Heart left ventricle (tissue), 16 donors: ENCODE results near the gene CD74. TPM values are rescaled to one million over a fixed set of nuclear protein-coding genes. Genes with fewer than 3 reads are reported as not detected.

Source experiments
- ATAC-seq, 4 donors: fragments of 200-7000 bp; cut with Tn5 transposase; one replicate each; pipeline ENCODE4 v1.9.1; 2020 to 2022; ENCODE audit warnings: moderate library complexity in 4 of 4, mild to moderate bottlenecking in 3 of 4, moderate number of reproducible peaks in 1 of 4
- DNase-seq, 5 donors: peaks; one replicate each; pipeline ENCODE4 v3.0.0-alpha.2; 2020
- H3K27ac ChIP-seq, 12 donors: fragments of 200-600 bp; sonication (generic) in 4 of 12; one replicate each; pipeline versions ENCODE4 v1.5.0 to v1.8.0; 2016 to 2022; ENCODE audit warnings: mild to moderate bottlenecking in 2 of 12
- H3K27me3 ChIP-seq, 9 donors: fragments of 200-600 bp; sonication (generic) in 2 of 9; one replicate each; pipeline versions ENCODE4 v1.5.1 to v1.8.0; 2016 to 2022; ENCODE audit warnings: mild to moderate bottlenecking in 3 of 9
- H3K36me3 ChIP-seq, 9 donors: fragments of 200-600 bp; sonication (generic) in 2 of 9; one replicate each; pipeline versions ENCODE4 v1.5.0 to v1.8.0; 2018 to 2022; ENCODE audit warnings: mild to moderate bottlenecking in 2 of 9
- H3K4me1 ChIP-seq, 12 donors: fragments of 200-600 bp; sonication (generic) in 4 of 12; one replicate each; pipeline versions ENCODE4 v1.5.0 to v1.8.0; 2016 to 2022; ENCODE audit warnings: mild to moderate bottlenecking in 3 of 12
- H3K4me3 ChIP-seq, 12 donors: fragments of 200-600 bp; sonication (generic) in 4 of 12; one replicate each; pipeline versions ENCODE4 v1.5.0 to v1.8.0; 2017 to 2022; ENCODE audit warnings: mild to moderate bottlenecking in 9 of 12, moderate library complexity in 4 of 12
- H3K9me3 ChIP-seq, 12 donors: fragments of 200-600 bp; sonication (generic) in 4 of 12; one replicate each; pipeline versions ENCODE4 v1.5.0 to v1.8.0; 2016 to 2022; ENCODE audit warnings: mild to moderate bottlenecking in 1 of 12
- POLR2A ChIP-seq, 2 donors: fragments of 450-650 bp; IDR thresholded peaks; one replicate each; pipeline ENCODE4 v1.6.1; 2017; ENCODE audit warnings: antibody characterized with exemption in 2 of 2, mild to moderate bottlenecking in 2 of 2, moderate library complexity in 2 of 2
- WGBS, 4 donors: extraction: QIAGEN DNeasy Blood & Tissue Kit in 2 of 4; methylation state at CpG; one replicate each; pipeline versions ENCODE4 v1.1.5 to v1.1.7; 2013 to 2018; 5-methylcytosine and 5-hydroxymethylcytosine counted together
- intact Hi-C, 10 donors: fragments of 100-400 bp; cut with DNase I; formaldehyde crosslinking; loops; one replicate each; pipeline versions ENCODE4 v1.11.1 to v1.14.2; 2022
- polyA plus RNA-seq, 2 donors: library from polyadenylated mRNA; stranded (reverse); fragments of 200-250 nt; gene quantifications; one replicate each; pipeline ENCODE4 v1.2.3, GENCODE V29; 2013
- total RNA-seq, 9 donors: library from RNA; depleted of rRNA in 2 of 9; stranded (reverse); fragments of >200 nt in 2 of 9; fragmentation: NEBNext Ultra II Directional in 3 of 9; extraction: Animal tissue kit (Norgen Biotek cat#: 25700) in 3 of 9; gene quantifications; one replicate each; pipeline versions ENCODE4 v1.1.0 to v1.2.4, GENCODE V29; 2016 to 2023
- TF ChIP-seq, protein P1 (sequence below), 12 donors: fragments of 200-600 bp; sonication (generic) in 4 of 12; IDR thresholded peaks; one replicate each; pipeline versions ENCODE4 v1.5.0 to v1.8.0; 2018 to 2022; ENCODE audit warnings: antibody characterized with exemption in 12 of 12, mild to moderate bottlenecking in 5 of 12
- donor health status: ischemic (EF 13 %, LVEDD 7.1; RV severe dilation, severe dysfunction).
- donor health status: healthy with polysubstance abuse.
- donor health status: DM: no; HTN: yes; CAD: no.
- donor health status: DM: no; HTN: no; CAD: no.
- donor health status: ischemic (EF 25% LVEDD 6.9; RV normal size, moderate dysfunction).
- donor health status: ischemic (EF 25% LVEDD 5.7; RV mildly dilated, moderate dysfunction).
- donor health status: healthy.
- donor health status: DM: yes; HTN: yes; CAD: no.
- donor health status: ischemic (EF 35%, LVEDD 5.7; RV mildly dilated, moderate dysfunction).
- donor health status: nonischemic (EF 11% LVEDD 7.7; RV severe dilation, severe dysfunction).
- donor health status: DM: yes; HTN: yes; CAD: no.
- donor health status: PGD.
- donor health status: ischemic (EF 29% LVEDD 5.4; RV normal size, mild dysfunction).
- donor health status: nonischemic (EF 23%, LVEDD 6.1; RV moderate dilation, normal function).

Gene CD74
- total and polyA plus RNA-seq, 11 donors, result 139 to 2,756 (median 290) TPM

DNA sequence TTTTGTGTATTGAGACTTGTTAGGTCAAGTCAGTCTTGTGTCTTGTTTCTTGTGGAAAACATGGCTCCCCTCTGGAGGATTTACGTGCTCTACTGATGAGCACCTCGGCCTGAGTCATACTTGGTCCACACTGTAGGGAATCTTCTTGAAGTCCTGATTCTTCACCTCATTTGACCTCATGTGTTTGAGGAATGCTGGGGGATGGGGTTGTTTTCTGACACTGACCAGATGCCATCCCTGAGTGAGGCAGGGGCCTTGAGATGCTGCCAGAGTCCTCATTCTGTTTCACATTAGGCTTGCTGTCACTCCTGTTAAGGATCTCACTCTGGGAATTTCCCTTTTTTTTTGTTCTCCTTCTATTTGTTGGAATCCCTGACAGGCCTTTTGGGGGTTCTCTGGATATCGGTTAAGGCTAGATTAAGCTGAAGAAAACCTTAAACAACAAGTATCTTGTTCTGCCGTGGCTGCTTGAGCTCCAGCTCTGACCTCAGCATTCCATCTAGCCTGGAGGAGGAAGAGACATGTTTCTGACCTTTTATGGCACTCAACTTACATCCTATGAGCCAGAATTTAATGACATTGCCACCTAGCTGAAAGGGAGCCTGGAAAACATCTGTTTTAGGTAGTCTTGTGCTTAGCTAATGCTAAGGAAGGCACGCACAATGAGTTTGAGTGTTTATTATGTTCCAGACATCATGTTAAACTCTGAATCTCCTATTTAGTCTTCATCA lies 34.6 kb downstream of the CD74 start:
- Histone ChIP-seq H3K27me3 (no peaks in the 10 kb centered on the region), H3K4me1 (no peaks in the 10 kb centered on the region), H3K36me3 (peaks cover 0 to 100% (median 100%) of the 10 kb centered on the region in 9 donors), H3K4me3 (no peak overlapping the region), H3K9me3 (no peaks in the 10 kb centered on the region), H3K27ac (peak overlapping the region in 2 of 12 donors; percentile 27 to 54)
- intact Hi-C loops, result no loop called here
- ATAC-seq, result no peak
- WGBS, 4 donors, result 67 to 79% (median 76%) methylated on average over 5 of the region's 5 CpGs
- no peak for TF ChIP-seq POLR2A (IDR thresholded peaks at IDR 0.05)
- TF ChIP-seq, protein P1, sequence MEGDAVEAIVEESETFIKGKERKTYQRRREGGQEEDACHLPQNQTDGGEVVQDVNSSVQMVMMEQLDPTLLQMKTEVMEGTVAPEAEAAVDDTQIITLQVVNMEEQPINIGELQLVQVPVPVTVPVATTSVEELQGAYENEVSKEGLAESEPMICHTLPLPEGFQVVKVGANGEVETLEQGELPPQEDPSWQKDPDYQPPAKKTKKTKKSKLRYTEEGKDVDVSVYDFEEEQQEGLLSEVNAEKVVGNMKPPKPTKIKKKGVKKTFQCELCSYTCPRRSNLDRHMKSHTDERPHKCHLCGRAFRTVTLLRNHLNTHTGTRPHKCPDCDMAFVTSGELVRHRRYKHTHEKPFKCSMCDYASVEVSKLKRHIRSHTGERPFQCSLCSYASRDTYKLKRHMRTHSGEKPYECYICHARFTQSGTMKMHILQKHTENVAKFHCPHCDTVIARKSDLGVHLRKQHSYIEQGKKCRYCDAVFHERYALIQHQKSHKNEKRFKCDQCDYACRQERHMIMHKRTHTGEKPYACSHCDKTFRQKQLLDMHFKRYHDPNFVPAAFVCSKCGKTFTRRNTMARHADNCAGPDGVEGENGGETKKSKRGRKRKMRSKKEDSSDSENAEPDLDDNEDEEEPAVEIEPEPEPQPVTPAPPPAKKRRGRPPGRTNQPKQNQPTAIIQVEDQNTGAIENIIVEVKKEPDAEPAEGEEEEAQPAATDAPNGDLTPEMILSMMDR (IDR thresholded peaks at IDR 0.05), result no peak
- no peak for DNase-seq

DNA sequence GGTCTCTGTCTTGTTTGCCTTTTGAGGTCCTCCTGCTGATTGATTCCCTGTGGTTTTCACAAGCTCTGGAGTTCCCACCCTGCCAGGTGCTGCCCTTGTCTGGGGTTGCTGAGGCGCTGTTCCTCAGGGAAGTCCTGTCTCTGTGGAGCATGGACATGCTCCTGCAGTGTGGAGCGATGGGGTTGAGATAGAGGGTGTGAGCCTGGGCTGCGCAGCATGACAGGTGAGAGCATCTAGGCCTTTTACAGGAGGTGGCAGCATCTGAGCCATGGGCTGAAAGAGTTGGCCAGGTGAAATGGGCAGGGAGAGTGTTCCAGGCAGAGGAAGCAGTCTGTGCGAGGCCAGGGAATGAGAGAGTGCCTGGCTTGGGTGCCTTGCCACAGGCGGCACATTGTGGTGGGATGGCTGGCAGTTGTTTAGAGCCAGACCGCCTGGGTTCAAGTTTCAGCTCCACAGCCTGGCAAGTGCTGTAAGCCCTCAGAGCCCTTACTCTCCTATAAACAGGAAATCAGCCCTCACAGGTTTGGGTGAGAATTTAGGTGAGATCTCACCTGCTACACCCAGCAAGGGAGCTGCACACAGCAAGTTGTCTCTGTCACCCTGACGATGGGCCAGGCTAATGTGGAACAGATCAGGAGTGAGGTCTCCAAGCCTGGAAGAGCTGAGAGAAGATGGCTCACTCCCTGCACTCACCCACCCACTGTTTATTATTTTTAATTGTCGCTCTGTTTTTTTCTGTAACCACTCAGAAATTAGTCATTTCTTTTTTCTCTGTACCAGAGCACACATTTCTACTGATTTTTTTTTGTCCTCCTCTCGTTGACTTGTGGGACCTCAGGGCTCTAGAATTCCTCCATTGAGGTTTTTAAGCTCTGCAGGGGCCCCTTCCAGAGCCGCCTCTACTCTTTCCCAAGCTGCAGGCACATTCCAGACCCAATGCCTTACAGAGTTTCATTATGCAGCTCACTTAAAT lies 35.6 kb downstream of the CD74 start:
- H3K4me3 ChIP-seq, result no peak overlapping the region
- no peaks in the 10 kb centered on the region for H3K4me1 ChIP-seq
- H3K27ac ChIP-seq, result peak overlapping the region in 2 of 12 donors; percentile 54 to 59
- ATAC-seq, result no peak
- TF ChIP-seq, protein P1 (IDR thresholded peaks at IDR 0.05), result no peak
- no peak for TF ChIP-seq POLR2A (IDR thresholded peaks at IDR 0.05)
- peaks cover 2 to 100% (median 100%) of the 10 kb centered on the region in 9 donors for H3K36me3 ChIP-seq
- H3K9me3 ChIP-seq, result no peaks in the 10 kb centered on the region
- intact Hi-C loops, result no loop called here
- no peaks in the 10 kb centered on the region for H3K27me3 ChIP-seq
- WGBS, 4 donors, result 77 to 82% (median 80%) methylated on average over 10 of the region's 10 CpGs
- DNase-seq, result no peak

DNA sequence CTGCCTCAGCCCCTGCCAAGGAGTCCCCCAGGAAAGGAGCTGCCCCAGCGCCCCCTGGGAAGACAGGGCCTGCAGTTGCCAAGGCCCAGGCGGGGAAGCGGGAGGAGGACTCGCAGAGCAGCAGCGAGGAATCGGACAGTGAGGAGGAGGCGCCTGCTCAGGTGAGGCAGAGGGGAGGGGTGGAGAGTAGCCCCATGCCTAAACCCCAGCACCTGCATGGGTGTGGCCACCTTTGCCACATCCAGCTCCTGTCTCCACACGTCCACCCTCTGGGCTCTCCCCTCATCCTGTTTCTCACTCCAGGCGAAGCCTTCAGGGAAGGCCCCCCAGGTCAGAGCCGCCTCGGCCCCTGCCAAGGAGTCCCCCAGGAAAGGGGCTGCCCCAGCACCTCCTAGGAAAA lies 38.1 kb downstream of the CD74 start:
- WGBS, 4 donors, result 93 to 97% (median 95%) methylated on average over 11 of the region's 11 CpGs
- peaks cover 3 to 100% (median 100%) of the 10 kb centered on the region in 9 donors for H3K36me3 ChIP-seq
- intact Hi-C loops, result no loop called here
- TF ChIP-seq, protein P1 (IDR thresholded peaks at IDR 0.05), result no peak
- no peak for TF ChIP-seq POLR2A (IDR thresholded peaks at IDR 0.05)
- ATAC-seq, result no peak
- DNase-seq, result no peak
- no peak overlapping the region for H3K4me3 ChIP-seq
- H3K27ac ChIP-seq, result no peak overlapping the region
- H3K9me3 ChIP-seq, result no peaks in the 10 kb centered on the region
- no peaks in the 10 kb centered on the region for H3K27me3 ChIP-seq
- H3K4me1 ChIP-seq, result no peaks in the 10 kb centered on the region

DNA sequence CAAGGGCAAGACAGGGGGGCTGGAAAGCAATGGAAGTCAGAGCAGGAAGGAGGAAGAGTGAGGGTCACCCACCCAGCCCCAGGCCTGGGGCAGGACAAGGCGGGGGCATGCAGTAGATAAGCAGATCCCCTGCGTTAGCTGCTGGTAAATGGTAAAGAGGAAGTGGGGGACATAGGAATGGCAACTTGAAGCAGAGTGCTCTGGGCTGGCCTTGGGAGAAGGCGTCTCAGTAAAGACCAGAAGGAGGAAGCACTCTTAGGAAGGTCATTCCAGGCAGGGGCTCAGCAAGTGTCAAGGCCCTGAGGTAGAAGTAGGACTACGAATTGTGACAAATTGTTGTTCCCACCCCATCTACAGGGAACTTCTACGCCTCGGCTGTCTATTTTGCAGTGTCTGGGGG lies 40.1 kb downstream of the CD74 start:
- H3K27me3 ChIP-seq, result no peaks in the 10 kb centered on the region
- TF ChIP-seq, protein P1 (IDR thresholded peaks at IDR 0.05), result no peak
- TF ChIP-seq POLR2A (IDR thresholded peaks at IDR 0.05), result no peak
- peak overlapping the region in 1 of 12 donors; percentile 62 for H3K27ac ChIP-seq
- 89 to 97% (median 95%) methylated on average over 6 of the region's 6 CpGs for WGBS, 4 donors
- intact Hi-C loops, result no loop called here
- H3K36me3 ChIP-seq, result peaks cover 4 to 100% (median 100%) of the 10 kb centered on the region in 9 donors
- no peak overlapping the region for H3K4me3 ChIP-seq
- ATAC-seq (no peak), DNase-seq (no peak)
- H3K4me1 ChIP-seq, result no peaks in the 10 kb centered on the region
- no peaks in the 10 kb centered on the region for H3K9me3 ChIP-seq
